ENCODE data around the gene DOCK6. TPM values are rescaled to one million over a fixed set of nuclear protein-coding genes. Genes with fewer than 3 reads are reported as not detected.

DOCK6 gene
- total and polyA plus RNA-seq, 2 experiments from 2014 or later, result 17.4 to 36.8 TPM

GRCh38 chr19:11273989-11274388 lies 11.7 kb upstream of the DOCK6 start:
- peaks cover 8% of the 10 kb centered on the region for H3K4me1 ChIP-seq (ENCODE audit: insufficient read depth)
- no peak overlapping the region for H3K4me3 ChIP-seq
- H3K9me2 ChIP-seq (replicated peaks; ENCODE audit: insufficient read depth), result no peaks in the 10 kb centered on the region
- H3K36me3 ChIP-seq (replicated peaks; ENCODE audit: insufficient read depth, low read depth), result no peaks in the 10 kb centered on the region
- H4K20me1 ChIP-seq (ENCODE audit: insufficient read depth, poor library complexity, severe bottlenecking), result no peaks in the 10 kb centered on the region
- H3K79me2 ChIP-seq, result no peaks in the 10 kb centered on the region
- H3K27ac ChIP-seq, result no peak overlapping the region
- H3K9me3 ChIP-seq (ENCODE audit: low read depth), result no peaks in the 10 kb centered on the region
- WGBS (ENCODE audit: low lambda C conversion rate, missing lambda C conversion rate), result 94% methylated on average over 5 of the region's 5 CpGs
- DNase-seq (ENCODE audit: low spot score), result no peak
- no peaks in the 10 kb centered on the region for H3K27me3 ChIP-seq
- no peak overlapping the region for H3K4me2 ChIP-seq
- H2AFZ ChIP-seq, result no peak overlapping the region
- TF ChIP-seq EZH2 (IDR thresholded peaks at IDR 0.05; ENCODE audit: borderline replicate concordance) (no peak), EZH2phosphoT487 (IDR thresholded peaks at IDR 0.05; ENCODE audit: low read depth, severe bottlenecking, unreplicated experiment) (no peak), CTCF (IDR thresholded peaks at IDR 0.05; ENCODE audit: poor library complexity) (no peak)

GRCh38 chr19:11273296-11273695 lies 11.0 kb upstream of the DOCK6 start:
- 73% methylated on average over 2 of the region's 2 CpGs for WGBS (ENCODE audit: low lambda C conversion rate, missing lambda C conversion rate)
- Histone ChIP-seq H3K9me3 (ENCODE audit: low read depth) (no peaks in the 10 kb centered on the region), H3K27me3 (no peaks in the 10 kb centered on the region), H3K4me2 (no peak overlapping the region), H3K27ac (no peak overlapping the region), H3K4me3 (no peak overlapping the region), H4K20me1 (ENCODE audit: insufficient read depth, poor library complexity, severe bottlenecking) (no peaks in the 10 kb centered on the region), H3K9me2 (replicated peaks; ENCODE audit: insufficient read depth) (no peaks in the 10 kb centered on the region), H3K4me1 (ENCODE audit: insufficient read depth) (peaks cover 8% of the 10 kb centered on the region), H2AFZ (no peak overlapping the region), H3K36me3 (replicated peaks; ENCODE audit: insufficient read depth, low read depth) (no peaks in the 10 kb centered on the region), H3K79me2 (no peaks in the 10 kb centered on the region)
- no peak for TF ChIP-seq CTCF (IDR thresholded peaks at IDR 0.05; ENCODE audit: poor library complexity)
- TF ChIP-seq EZH2 (IDR thresholded peaks at IDR 0.05; ENCODE audit: borderline replicate concordance), result no peak
- TF ChIP-seq EZH2phosphoT487 (IDR thresholded peaks at IDR 0.05; ENCODE audit: low read depth, severe bottlenecking, unreplicated experiment), result no peak
- DNase-seq (ENCODE audit: low spot score), result no peak

- no peak for DNase-seq (ENCODE audit: low spot score)
- H3K27ac ChIP-seq, result peak overlapping the region; percentile 30
- H3K4me3 ChIP-seq, result no peak overlapping the region
- no peak overlapping the region for H3K4me2 ChIP-seq
- 67% methylated on average over 7 of the region's 7 CpGs for WGBS (ENCODE audit: low lambda C conversion rate, missing lambda C conversion rate)
- no peaks in the 10 kb centered on the region for H3K27me3 ChIP-seq
- peaks cover 16% of the 10 kb centered on the region for H3K4me1 ChIP-seq (ENCODE audit: insufficient read depth)
- no peaks in the 10 kb centered on the region for H3K79me2 ChIP-seq
- no peak overlapping the region for H2AFZ ChIP-seq
- TF ChIP-seq CTCF (IDR thresholded peaks at IDR 0.05; ENCODE audit: poor library complexity), result no peak
- H3K9me3 ChIP-seq (ENCODE audit: low read depth), result no peaks in the 10 kb centered on the region
- H4K20me1 ChIP-seq (ENCODE audit: insufficient read depth, poor library complexity, severe bottlenecking), result no peaks in the 10 kb centered on the region
- no peaks in the 10 kb centered on the region for H3K36me3 ChIP-seq (replicated peaks; ENCODE audit: insufficient read depth, low read depth)
- H3K9me2 ChIP-seq (replicated peaks; ENCODE audit: insufficient read depth), result no peaks in the 10 kb centered on the region
These were observed 7.1 kb upstream of the DOCK6 start for GRCh38 chr19:11269408-11269807.

- DNase-seq (ENCODE audit: low spot score), result no peak
- peaks cover 16% of the 10 kb centered on the region for H3K4me1 ChIP-seq (ENCODE audit: insufficient read depth)
- no peaks in the 10 kb centered on the region for H3K27me3 ChIP-seq
- H3K4me3 ChIP-seq, result no peak overlapping the region
- no peaks in the 10 kb centered on the region for H3K36me3 ChIP-seq (replicated peaks; ENCODE audit: insufficient read depth, low read depth)
- 82% methylated on average over 10 of the region's 10 CpGs for WGBS (ENCODE audit: low lambda C conversion rate, missing lambda C conversion rate)
- H4K20me1 ChIP-seq (ENCODE audit: insufficient read depth, poor library complexity, severe bottlenecking), result no peaks in the 10 kb centered on the region
- no peak overlapping the region for H3K4me2 ChIP-seq
- no peak overlapping the region for H2AFZ ChIP-seq
- no peaks in the 10 kb centered on the region for H3K9me2 ChIP-seq (replicated peaks; ENCODE audit: insufficient read depth)
- peak overlapping the region; percentile 30 for H3K27ac ChIP-seq
- TF ChIP-seq CTCF (IDR thresholded peaks at IDR 0.05; ENCODE audit: poor library complexity) (no peak), EZH2 (IDR thresholded peaks at IDR 0.05; ENCODE audit: borderline replicate concordance) (no peak)
- H3K9me3 ChIP-seq (ENCODE audit: low read depth), result no peaks in the 10 kb centered on the region
- no peaks in the 10 kb centered on the region for H3K79me2 ChIP-seq
These were observed 6.5 kb upstream of the DOCK6 start for GRCh38 chr19:11268783-11269267.

All from hepatocyte (in vitro differentiated cells).